Gastrocnemius medialis (tissue), 4 donors: ENCODE results near the gene DMXL1. TPM values are rescaled to one million over a fixed set of nuclear protein-coding genes. Genes with fewer than 3 reads are reported as not detected.

Source experiments
- ATAC-seq, 2 donors: fragments of 150-250 bp; one replicate each; pipeline ENCODE4 v1.9.1; 2016
- DNase-seq, 2 donors: peaks; one replicate each; pipeline ENCODE4 v3.0.0-alpha.2; 2019
- H3K27ac ChIP-seq, 4 donors: fragments of 200-600 bp; sonication (generic); 1 replicate in 1 of 4; 2 replicates in 3 of 4; pipeline ENCODE4 v1.5.1; 2016 to 2018; ENCODE audit warnings: mild to moderate bottlenecking in 2 of 4, moderate library complexity in 1 of 4
- H3K27me3 ChIP-seq, 3 donors: fragments of 200-600 bp; sonication (generic) in 2 of 3; 1 replicate in 1 of 3; 2 replicates in 2 of 3; pipeline versions ENCODE4 v1.5.1 to v1.6.0; 2016 to 2019; ENCODE audit warnings: mild to moderate bottlenecking in 1 of 3, moderate library complexity in 1 of 3
- H3K36me3 ChIP-seq, 2 donors: fragments of 200-600 bp; sonication (generic) in 1 of 2; one replicate each; pipeline ENCODE4 v1.5.1; 2017 to 2018
- H3K4me1 ChIP-seq, 2 donors: fragments of 200-600 bp; sonication (generic) in 1 of 2; one replicate each; pipeline ENCODE4 v1.5.1; 2016 to 2017; ENCODE audit warnings: mild to moderate bottlenecking in 2 of 2
- H3K4me3 ChIP-seq, 4 donors: fragments of 200-600 bp; sonication (generic) in 3 of 4; 1 replicate in 1 of 4; 2 replicates in 3 of 4; pipeline ENCODE4 v1.5.1; 2016 to 2019; ENCODE audit warnings: mild to moderate bottlenecking in 2 of 4
- H3K9me3 ChIP-seq, 3 donors: fragments of 200-600 bp; sonication (generic) in 2 of 3; 1 replicate in 1 of 3; 2 replicates in 2 of 3; pipeline ENCODE4 v1.5.1; 2016 to 2019
- POLR2A ChIP-seq, 2 donors: fragments of 450-650 bp; IDR thresholded peaks; one replicate each; pipeline ENCODE4 v1.6.1; 2017; ENCODE audit warnings: antibody characterized with exemption in 2 of 2, mild to moderate bottlenecking in 2 of 2, moderate library complexity in 2 of 2
- in situ Hi-C, 4 donors: fragments of 200-750 bp; cut with MboI; loops; one replicate each; pipeline versions ENCODE4 v1.15.0 to v1.8.0; 2017; ENCODE audit warnings: low sequenced_read_pairs in 4 of 4
- intact Hi-C: fragments of 100-400 bp; cut with DNase I; formaldehyde crosslinking; loops from one replicate; pipeline ENCODE4 v1.15.1; 2023; ENCODE audit warnings: low total_unique reads
- total RNA-seq, 4 donors: library from RNA; depleted of rRNA; stranded (reverse); fragments of >200 nt; gene quantifications; one replicate each; pipeline versions ENCODE4 v1.1.0 to v1.2.3, GENCODE V29; 2016
- TF ChIP-seq, protein P1 (sequence below), 5 experiments: fragments of 450-650 bp in 3 of 5; fragments of 200-600 bp in 2 of 5; sonication (generic) in 2 of 5; IDR thresholded peaks in 4 of 5; conservative IDR thresholded peaks in 1 of 5; 1 replicate in 4 of 5; 2 replicates in 1 of 5; pipeline ENCODE4 v1.5.1; 2016 to 2019; ENCODE audit warnings: antibody characterized with exemption in 5 of 5, mild to moderate bottlenecking in 3 of 5, moderate library complexity in 3 of 5

Gene DMXL1
- total RNA-seq, 4 donors from 2014 or later = 17.8 to 31.1 (median 24.3) TPM

DNA sequence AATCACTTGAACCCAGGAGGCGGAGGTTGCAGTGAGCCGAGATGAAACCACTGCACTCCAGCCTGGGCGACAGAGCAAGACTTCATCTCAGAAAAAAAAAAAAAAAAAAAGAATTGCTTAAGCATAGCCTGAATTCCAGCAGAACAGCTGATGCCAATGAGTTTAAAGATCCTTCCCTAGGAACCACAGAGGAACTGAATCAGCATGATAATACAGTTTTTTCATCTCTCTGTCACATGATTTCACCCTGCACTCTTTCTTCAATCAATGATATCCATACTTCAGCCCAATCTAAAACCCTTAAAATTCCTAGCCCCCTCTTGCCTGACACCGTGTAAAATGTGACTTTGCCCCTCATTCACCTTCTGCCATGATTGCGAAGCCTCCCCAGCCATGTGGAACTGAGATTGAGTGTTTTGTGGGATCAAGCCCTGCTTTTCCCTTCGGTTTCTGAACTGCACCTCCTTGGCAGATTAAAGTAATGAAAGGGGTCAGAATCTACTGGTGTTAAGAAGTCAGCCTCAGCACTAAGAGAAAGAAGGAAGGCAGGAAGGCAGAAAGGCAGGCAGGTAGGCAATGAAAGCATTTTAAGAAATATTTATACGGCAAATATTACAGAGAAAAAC, 20.9 kb upstream of the DMXL1 start:
- no peaks in the 10 kb centered on the region for H3K9me3 ChIP-seq
- no peak overlapping the region for H3K27ac ChIP-seq
- H3K36me3 ChIP-seq = no peaks in the 10 kb centered on the region
- ATAC-seq (no peak), DNase-seq (no peak)
- TF ChIP-seq, protein P1, sequence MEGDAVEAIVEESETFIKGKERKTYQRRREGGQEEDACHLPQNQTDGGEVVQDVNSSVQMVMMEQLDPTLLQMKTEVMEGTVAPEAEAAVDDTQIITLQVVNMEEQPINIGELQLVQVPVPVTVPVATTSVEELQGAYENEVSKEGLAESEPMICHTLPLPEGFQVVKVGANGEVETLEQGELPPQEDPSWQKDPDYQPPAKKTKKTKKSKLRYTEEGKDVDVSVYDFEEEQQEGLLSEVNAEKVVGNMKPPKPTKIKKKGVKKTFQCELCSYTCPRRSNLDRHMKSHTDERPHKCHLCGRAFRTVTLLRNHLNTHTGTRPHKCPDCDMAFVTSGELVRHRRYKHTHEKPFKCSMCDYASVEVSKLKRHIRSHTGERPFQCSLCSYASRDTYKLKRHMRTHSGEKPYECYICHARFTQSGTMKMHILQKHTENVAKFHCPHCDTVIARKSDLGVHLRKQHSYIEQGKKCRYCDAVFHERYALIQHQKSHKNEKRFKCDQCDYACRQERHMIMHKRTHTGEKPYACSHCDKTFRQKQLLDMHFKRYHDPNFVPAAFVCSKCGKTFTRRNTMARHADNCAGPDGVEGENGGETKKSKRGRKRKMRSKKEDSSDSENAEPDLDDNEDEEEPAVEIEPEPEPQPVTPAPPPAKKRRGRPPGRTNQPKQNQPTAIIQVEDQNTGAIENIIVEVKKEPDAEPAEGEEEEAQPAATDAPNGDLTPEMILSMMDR (IDR thresholded peaks at IDR 0.05 in 4 of 5, conservative IDR thresholded peaks at IDR 0.05 in 1 of 5) = no peak
- TF ChIP-seq POLR2A (IDR thresholded peaks at IDR 0.05) = no peak
- H3K4me3 ChIP-seq = no peak overlapping the region
- no peaks in the 10 kb centered on the region for H3K4me1 ChIP-seq
- no peaks in the 10 kb centered on the region for H3K27me3 ChIP-seq
- intact Hi-C loops (no loop called here), in situ Hi-C loops (no loop called here)

- H3K4me3 ChIP-seq = no peak overlapping the region
- no peaks in the 10 kb centered on the region for H3K9me3 ChIP-seq
- TF ChIP-seq, protein P1 (IDR thresholded peaks at IDR 0.05 in 4 of 5, conservative IDR thresholded peaks at IDR 0.05 in 1 of 5) = no peak
- no peak for TF ChIP-seq POLR2A (IDR thresholded peaks at IDR 0.05)
- DNase-seq (no peak), ATAC-seq (no peak)
- H3K27me3 ChIP-seq = no peaks in the 10 kb centered on the region
- in situ Hi-C loops = no loop called here
- intact Hi-C loops = no loop called here
- no peaks in the 10 kb centered on the region for H3K36me3 ChIP-seq
- no peaks in the 10 kb centered on the region for H3K4me1 ChIP-seq
- no peak overlapping the region for H3K27ac ChIP-seq
These were observed 16.8 kb upstream of the DMXL1 start for GRCh38 chr5:119054101-119054500.

DNA sequence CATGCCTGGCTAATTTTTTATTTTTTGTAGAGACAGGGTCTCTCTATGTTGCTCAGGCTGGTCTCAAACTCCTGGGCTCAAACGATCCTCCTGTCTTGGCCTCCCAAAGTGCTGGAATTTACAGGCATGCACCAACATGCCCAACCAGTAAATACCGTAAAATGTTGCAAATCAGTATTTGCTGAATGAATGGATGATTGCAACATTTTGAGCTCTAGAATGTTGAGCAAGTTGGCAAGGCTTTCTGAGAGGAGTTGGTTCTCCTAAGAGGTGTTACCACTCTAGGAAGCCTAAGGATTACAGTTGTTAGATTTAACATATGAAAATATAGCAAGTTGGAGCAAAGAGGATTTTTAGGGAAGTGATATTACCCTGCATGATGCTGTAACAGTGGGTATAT, 15.6 kb upstream of the DMXL1 start:
- Histone ChIP-seq H3K4me3 (no peak overlapping the region), H3K27me3 (no peaks in the 10 kb centered on the region), H3K36me3 (no peaks in the 10 kb centered on the region), H3K4me1 (no peaks in the 10 kb centered on the region), H3K9me3 (no peaks in the 10 kb centered on the region), H3K27ac (no peak overlapping the region)
- in situ Hi-C loops (no loop called here), intact Hi-C loops (no loop called here)
- ATAC-seq = no peak
- no peak for DNase-seq
- no peak for TF ChIP-seq POLR2A (IDR thresholded peaks at IDR 0.05)
- TF ChIP-seq, protein P1 (IDR thresholded peaks at IDR 0.05 in 4 of 5, conservative IDR thresholded peaks at IDR 0.05 in 1 of 5) = no peak

DNA sequence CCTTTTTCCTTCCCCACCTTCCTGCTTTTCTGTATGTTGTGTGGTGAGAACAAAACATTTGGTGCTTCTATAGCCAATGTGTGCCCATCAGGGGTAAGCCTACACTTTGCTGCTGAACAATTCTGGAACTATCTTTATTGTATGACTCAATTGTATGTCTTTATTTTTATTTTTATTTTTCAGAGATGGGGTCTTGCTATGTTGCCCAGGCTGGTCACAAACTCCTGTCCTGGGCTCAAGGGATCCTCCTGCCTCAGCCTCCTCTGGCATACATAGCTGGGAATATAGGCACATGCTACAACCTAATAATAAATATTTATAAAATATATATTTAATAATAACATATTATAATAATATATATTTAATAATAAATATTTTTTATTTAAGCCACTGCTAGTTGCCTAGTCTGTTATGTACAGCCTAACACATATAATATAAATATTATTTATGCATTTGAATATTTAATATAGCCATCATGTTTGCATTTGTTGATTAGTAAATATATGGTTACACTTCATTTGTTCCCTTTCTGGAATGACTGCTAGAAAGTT, 11.8 kb upstream of the DMXL1 start:
- TF ChIP-seq, protein P1 (IDR thresholded peaks at IDR 0.05 in 4 of 5, conservative IDR thresholded peaks at IDR 0.05 in 1 of 5) = no peak
- no peak for TF ChIP-seq POLR2A (IDR thresholded peaks at IDR 0.05)
- no peak for DNase-seq
- H3K9me3 ChIP-seq = no peaks in the 10 kb centered on the region
- no peak for ATAC-seq
- H3K27ac ChIP-seq = no peak overlapping the region
- in situ Hi-C loops (no loop called here), intact Hi-C loops (no loop called here)
- H3K27me3 ChIP-seq = no peaks in the 10 kb centered on the region
- no peak overlapping the region for H3K4me3 ChIP-seq
- H3K4me1 ChIP-seq = no peaks in the 10 kb centered on the region
- no peaks in the 10 kb centered on the region for H3K36me3 ChIP-seq
